Raji (cell line): ENCODE results near the gene EIF4E.

Experiments used
- POLR2A ChIP-seq: IDR thresholded peaks from 2 replicates; pipeline ENCODE4 v1.6.1; 2011; ENCODE audit warnings: low read depth, low read length, control low read depth; ENCODE audit not compliant: insufficient read depth

EIF4E gene

GRCh38 chr4:98905297-98905696 lies 23.6 kb downstream of the EIF4E start:
- no peak for TF ChIP-seq POLR2A

- no peak for TF ChIP-seq POLR2A
Observed at GRCh38 chr4:98903963-98904362, 25.0 kb downstream of the EIF4E start.

GRCh38 chr4:98903561-98903960 lies 25.4 kb downstream of the EIF4E start:
- no peak for TF ChIP-seq POLR2A

- TF ChIP-seq POLR2A: no peak
Observed at GRCh38 chr4:98899277-98899676, 29.7 kb downstream of the EIF4E start.

- TF ChIP-seq POLR2A: no peak
Observed at GRCh38 chr4:98891478-98892337, 37.2 kb downstream of the EIF4E start.

GRCh38 chr4:98890702-98891455 lies 38.1 kb downstream of the EIF4E start:
- no peak for TF ChIP-seq POLR2A

GRCh38 chr4:98887145-98887544 lies 41.8 kb downstream of the EIF4E start:
- no peak for TF ChIP-seq POLR2A

GRCh38 chr4:98879515-98879914 lies 49.4 kb downstream of the EIF4E start:
- no peak for TF ChIP-seq POLR2A

- TF ChIP-seq POLR2A: no peak
Observed at GRCh38 chr4:98873059-98873458, 55.9 kb downstream of the EIF4E start.

GRCh38 chr4:98867648-98868047 lies 61.3 kb downstream of the EIF4E start:
- no peak for TF ChIP-seq POLR2A

GRCh38 chr4:98865059-98865458 lies 63.9 kb downstream of the EIF4E start:
- TF ChIP-seq POLR2A: no peak

- TF ChIP-seq POLR2A: no peak
Observed at GRCh38 chr4:98864560-98864959, 64.4 kb downstream of the EIF4E start.

GRCh38 chr4:98862371-98862770 lies 66.6 kb downstream of the EIF4E start:
- TF ChIP-seq POLR2A: no peak

- no peak for TF ChIP-seq POLR2A
Observed at GRCh38 chr4:98861100-98861884, 67.6 kb downstream of the EIF4E start.

- TF ChIP-seq POLR2A: no peak
Observed at GRCh38 chr4:98851806-98852205, 77.1 kb downstream of the EIF4E start.
